Right cardiac atrium (tissue), 5 donors: ENCODE measurements around the gene SNX5. TPM values are rescaled to one million over a fixed set of nuclear protein-coding genes. Genes with fewer than 3 reads are reported as not detected.

ENCODE experiments used
- ATAC-seq, 2 donors: fragments of 200-7000 bp; cut with Tn5 transposase; one replicate each; pipeline versions ENCODE4 v1.8.0 to v1.9.1; 2020; ENCODE audit warnings: moderate library complexity in 2 of 2, mild to moderate bottlenecking in 1 of 2
- DNase-seq, 3 donors: peaks; one replicate each; pipeline ENCODE4 v3.0.0-alpha.2; 2020
- H3K27ac ChIP-seq: one replicate; pipeline ENCODE4 v1.5.1; 2013; ENCODE audit warnings: mild to moderate bottlenecking, low read length, control low read depth, moderate library complexity
- H3K27me3 ChIP-seq: one replicate; pipeline ENCODE4 v1.6.1; 2013; ENCODE audit not compliant: control insufficient read depth, insufficient read depth
- H3K4me1 ChIP-seq: one replicate; pipeline ENCODE4 v1.6.1; 2013; ENCODE audit warnings: low read length; ENCODE audit not compliant: control insufficient read depth, insufficient read depth
- H3K4me3 ChIP-seq: one replicate; pipeline ENCODE4 v1.5.1; 2013; ENCODE audit warnings: low read length, control low read depth
- H3K9me3 ChIP-seq: one replicate; pipeline ENCODE4 v1.6.1; 2013; ENCODE audit warnings: low read length; ENCODE audit not compliant: control insufficient read depth
- WGBS: extraction: QIAGEN DNeasy Blood & Tissue Kit; methylation state at CpG from one replicate; pipeline ENCODE4 v1.1.7; 2013; 5-methylcytosine and 5-hydroxymethylcytosine counted together
- intact Hi-C, 4 donors: fragments of 100-400 bp; cut with DNase I; formaldehyde crosslinking; loops; one replicate each; pipeline versions ENCODE4 v1.11.0 to v1.14.0; 2022 to 2023
- polyA plus RNA-seq: library from polyadenylated mRNA; stranded (reverse); fragments of 200-250 nt; gene quantifications from one replicate; pipeline ENCODE4 v1.2.3, GENCODE V29; 2013
- total RNA-seq, 4 donors: library from RNA; stranded (reverse); fragmentation: NEBNext Ultra II Directional; extraction: Animal tissue kit (Norgen Biotek cat#: 25700); gene quantifications; one replicate each; pipeline ENCODE4 v1.2.1, GENCODE V29; 2021
- donor health status: healthy with polysubstance abuse.
- donor health status: DM: no; HTN: yes; CAD: no.
- donor health status: DM: no; HTN: no; CAD: no.
- donor health status: DM: no; HTN: yes; CAD: no; lungs with severe emphysema.
- donor health status: DM: yes; HTN: yes; CAD: no.

SNX5 gene
- total and polyA plus RNA-seq, 5 donors = 46.7 to 53.9 (median 47.8) TPM

GRCh38 chr20:18005990-18006364 lies 37.4 kb upstream of the SNX5 start:
- no peak for ATAC-seq
- no peaks in the 10 kb centered on the region for H3K4me1 ChIP-seq
- no peak for DNase-seq
- no peak overlapping the region for H3K4me3 ChIP-seq
- no peaks in the 10 kb centered on the region for H3K9me3 ChIP-seq
- H3K27ac ChIP-seq = no peak overlapping the region
- intact Hi-C loops = no loop called here
- WGBS = 81% methylated on average over 6 of the region's 6 CpGs
- no peaks in the 10 kb centered on the region for H3K27me3 ChIP-seq

DNA sequence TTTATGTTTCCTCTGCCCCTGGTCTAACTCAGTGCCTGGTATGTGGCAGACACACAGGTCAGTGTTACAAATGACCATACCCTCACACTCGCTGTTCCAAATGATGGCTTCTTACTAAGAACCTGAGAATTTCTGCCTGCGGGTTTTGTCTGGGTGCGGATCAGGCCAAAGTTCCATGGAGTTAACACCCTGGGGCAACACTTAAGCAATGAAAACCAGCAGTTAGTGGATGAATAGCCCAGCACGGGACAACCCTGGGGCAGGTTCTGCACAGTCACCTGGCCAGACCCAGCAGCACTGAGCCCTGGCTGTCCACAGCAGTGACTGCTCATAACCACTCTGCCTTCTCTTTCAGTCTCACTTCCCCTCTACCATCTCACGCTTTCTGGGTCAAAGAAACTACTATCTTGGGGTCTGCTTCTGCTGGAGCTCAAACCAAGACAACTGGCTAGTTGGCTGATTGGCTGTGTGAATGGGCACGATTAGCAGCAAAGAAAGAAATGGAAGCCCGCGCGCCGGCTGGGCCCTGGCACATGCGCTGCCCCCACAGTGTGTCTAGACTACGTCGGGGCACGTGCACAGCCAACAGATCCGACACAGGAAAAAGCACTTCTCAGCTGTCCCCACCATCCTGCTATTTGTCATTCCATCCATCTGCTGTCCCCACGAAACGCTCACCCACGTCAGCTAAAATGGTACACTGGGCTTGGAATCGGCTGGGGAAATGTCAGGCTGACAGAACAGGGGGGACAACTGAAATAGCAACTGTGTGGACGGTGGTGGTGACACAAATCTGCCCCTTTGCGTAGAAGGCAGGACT lies 36.8 kb upstream of the SNX5 start:
- no peaks in the 10 kb centered on the region for H3K9me3 ChIP-seq
- ATAC-seq = no peak
- 83% methylated on average over 21 of the region's 21 CpGs for WGBS
- H3K27ac ChIP-seq = no peak overlapping the region
- intact Hi-C loops = no loop called here
- no peaks in the 10 kb centered on the region for H3K27me3 ChIP-seq
- DNase-seq = no peak
- no peaks in the 10 kb centered on the region for H3K4me1 ChIP-seq
- no peak overlapping the region for H3K4me3 ChIP-seq

DNA sequence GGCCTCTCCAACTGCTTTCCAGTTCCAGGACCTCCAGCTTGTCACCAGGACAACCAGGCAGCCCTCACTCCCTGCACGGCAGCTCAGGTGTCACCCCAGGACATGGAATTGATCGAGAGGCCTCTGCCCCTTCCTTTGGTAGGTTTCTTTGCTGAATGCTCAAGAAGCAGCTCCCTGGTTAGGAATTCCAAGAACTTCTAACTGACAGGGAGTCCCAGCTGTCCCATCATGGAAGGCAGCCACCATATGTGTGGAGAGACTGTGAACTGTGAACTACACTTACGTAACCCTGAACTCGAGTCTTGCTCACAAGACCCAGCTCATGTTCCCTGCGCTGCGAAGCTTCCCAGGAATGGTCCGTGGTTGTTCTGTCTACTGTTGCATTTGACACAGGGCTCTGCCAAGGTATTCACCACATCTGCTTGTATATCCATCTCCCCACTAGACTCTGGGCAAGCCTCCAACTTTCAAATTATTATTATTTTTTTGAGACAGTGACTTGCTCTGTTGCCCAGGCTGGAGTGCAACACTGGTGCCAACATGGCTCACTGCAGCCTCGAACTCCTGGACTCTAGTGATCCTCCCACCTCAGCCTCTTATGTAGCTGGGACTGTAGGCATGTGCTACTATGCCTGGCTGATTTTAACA lies 35.9 kb upstream of the SNX5 start:
- DNase-seq (no peak), ATAC-seq (no peak)
- WGBS = 70% methylated on average over 8 of the region's 8 CpGs
- Histone ChIP-seq H3K27me3 (no peaks in the 10 kb centered on the region), H3K4me3 (no peak overlapping the region), H3K27ac (no peak overlapping the region), H3K4me1 (no peaks in the 10 kb centered on the region), H3K9me3 (no peaks in the 10 kb centered on the region)
- intact Hi-C loops = loop anchor here in 1 of 4 donors (5.0 kb wide), 1 partner anchor 497 kb away; no protein-coding TSS in a partner anchor

DNA sequence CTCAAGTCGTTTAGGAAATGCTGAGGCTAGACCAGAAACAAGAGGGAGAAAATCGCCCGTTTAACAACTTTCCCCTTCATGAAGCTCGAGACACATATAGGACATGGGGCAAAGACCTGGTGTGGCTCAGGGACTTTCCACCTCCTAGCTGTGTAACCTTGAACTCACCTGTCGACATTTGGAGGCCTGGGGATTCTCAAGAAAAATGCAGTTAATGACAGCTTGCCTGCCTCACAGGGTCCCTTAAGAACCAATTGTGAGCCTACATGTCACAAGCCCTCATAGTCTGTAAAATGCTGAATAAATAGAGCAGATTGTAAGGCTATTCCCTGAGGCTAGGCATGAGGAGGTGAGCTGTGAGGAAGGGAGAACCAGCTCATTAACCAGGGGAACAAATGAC lies 35.3 kb upstream of the SNX5 start:
- no peak overlapping the region for H3K27ac ChIP-seq
- DNase-seq (no peak), ATAC-seq (no peak)
- H3K4me1 ChIP-seq = no peaks in the 10 kb centered on the region
- intact Hi-C loops = loop anchor here in 1 of 4 donors (5.0 kb wide), 1 partner anchor 497 kb away; no protein-coding TSS in a partner anchor
- 61% methylated on average over 5 of the region's 5 CpGs for WGBS
- H3K4me3 ChIP-seq = no peak overlapping the region
- H3K27me3 ChIP-seq = no peaks in the 10 kb centered on the region
- no peaks in the 10 kb centered on the region for H3K9me3 ChIP-seq

GRCh38 chr20:18001131-18001921 lies 32.7 kb upstream of the SNX5 start:
- Histone ChIP-seq H3K4me1 (no peaks in the 10 kb centered on the region), H3K4me3 (no peak overlapping the region), H3K27ac (no peak overlapping the region), H3K27me3 (no peaks in the 10 kb centered on the region), H3K9me3 (no peaks in the 10 kb centered on the region)
- DNase-seq (peak; percentile 80 to 84 (median 83)), ATAC-seq (peak; percentile 94 to 95)
- intact Hi-C loops = loop anchor here in 1 of 4 donors (5.0 kb wide), 1 partner anchor 494 kb away; no protein-coding TSS in a partner anchor
- WGBS = 58% methylated on average over 10 of the region's 10 CpGs

GRCh38 chr20:17999566-17999965 lies 31.0 kb upstream of the SNX5 start:
- Histone ChIP-seq H3K27ac (no peak overlapping the region), H3K9me3 (no peaks in the 10 kb centered on the region), H3K4me1 (no peaks in the 10 kb centered on the region), H3K4me3 (no peak overlapping the region), H3K27me3 (no peaks in the 10 kb centered on the region)
- no peak for DNase-seq
- 84% methylated on average over 4 of the region's 4 CpGs for WGBS
- ATAC-seq = no peak
- intact Hi-C loops = loop anchor here in 2 of 4 donors (10.0 kb wide), 1 partner anchor 495 kb away; no protein-coding TSS in a partner anchor

GRCh38 chr20:17998446-17998845 lies 29.9 kb upstream of the SNX5 start:
- H3K27ac ChIP-seq = no peak overlapping the region
- no peak overlapping the region for H3K4me3 ChIP-seq
- intact Hi-C loops = loop anchor here in 2 of 4 donors (10.0 kb wide), 1 partner anchor 494 kb away; no protein-coding TSS in a partner anchor
- DNase-seq (no peak), ATAC-seq (no peak)
- no peaks in the 10 kb centered on the region for H3K27me3 ChIP-seq
- whole genome bisulfite sequencing = 92% methylated on average over 5 of the region's 5 CpGs
- H3K4me1 ChIP-seq = no peaks in the 10 kb centered on the region
- no peaks in the 10 kb centered on the region for H3K9me3 ChIP-seq

DNA sequence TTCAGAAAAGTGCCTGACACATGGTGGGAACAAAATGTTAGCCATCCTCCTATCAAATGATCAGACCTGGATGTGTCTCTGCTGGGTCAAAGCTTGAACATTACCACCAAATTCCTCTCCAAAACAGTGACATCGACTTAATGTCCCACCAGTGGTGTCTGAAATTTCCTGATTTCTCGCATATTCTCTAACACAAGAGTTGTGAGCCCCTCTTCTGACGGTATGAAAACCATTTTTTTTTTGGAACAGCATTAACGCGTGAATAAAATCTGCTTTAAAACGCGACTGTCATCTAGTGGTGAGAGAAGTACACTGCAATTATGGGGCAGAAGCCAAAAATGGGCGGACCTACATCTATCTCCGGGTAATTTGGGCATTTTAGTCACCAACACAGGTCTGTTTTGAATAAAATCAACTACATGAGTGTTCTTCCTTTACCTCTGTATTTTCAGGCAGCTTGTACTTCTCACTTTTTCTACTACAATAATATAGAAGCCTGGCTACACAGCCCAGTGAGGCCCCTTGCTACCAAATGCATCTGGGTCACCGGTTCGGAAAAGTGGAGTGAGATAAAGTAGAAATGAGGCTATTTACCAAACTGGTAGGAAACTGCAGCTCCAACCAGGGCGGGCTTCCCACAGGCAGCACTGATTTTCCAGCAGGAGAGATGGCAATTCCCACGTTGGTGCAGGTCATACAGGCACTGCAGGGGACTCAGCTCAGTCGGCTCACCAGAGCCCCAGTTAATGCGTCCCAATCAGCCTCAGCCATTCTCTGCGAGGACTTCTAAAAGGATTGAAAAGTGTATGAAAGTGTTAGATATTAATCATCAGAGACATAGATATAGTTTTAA lies 27.6 kb upstream of the SNX5 start:
- Histone ChIP-seq H3K27ac (no peak overlapping the region), H3K4me1 (no peaks in the 10 kb centered on the region), H3K9me3 (no peaks in the 10 kb centered on the region), H3K27me3 (no peaks in the 10 kb centered on the region), H3K4me3 (no peak overlapping the region)
- ATAC-seq (peak; percentile 77 to 84), DNase-seq (no peak)
- WGBS = 17% methylated on average over 16 of the region's 16 CpGs
- intact Hi-C loops = loop anchor here in 2 of 4 donors (10.0 kb wide), 1 partner anchor 491 kb away; no protein-coding TSS in a partner anchor

DNA sequence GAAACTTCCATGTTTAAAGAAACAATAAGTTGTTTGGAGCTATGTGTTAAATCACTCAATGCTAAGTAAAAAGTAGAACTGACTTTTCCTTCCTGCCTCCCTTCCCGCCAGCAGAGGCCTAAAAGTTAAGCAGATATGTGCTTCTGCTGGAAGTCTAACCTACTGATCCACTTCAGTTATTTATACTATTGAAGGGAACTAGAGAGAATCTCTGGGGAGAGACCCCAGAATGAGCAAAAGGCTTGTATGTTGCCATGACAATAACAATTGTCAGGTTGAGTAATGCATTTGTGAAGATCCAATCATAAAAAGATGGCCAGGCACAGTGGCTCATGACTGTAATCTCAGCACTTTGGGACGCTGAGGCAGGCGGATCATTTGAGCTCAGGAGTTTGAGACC lies 25.0 kb upstream of the SNX5 start:
- H3K27ac ChIP-seq = no peak overlapping the region
- 90% methylated on average over 3 of the region's 3 CpGs for WGBS

More for the DNA sequence above, 25.0 kb upstream of the SNX5 start:
- intact Hi-C loops = loop anchor here in 2 of 4 donors (10.0 kb wide), 1 partner anchor 489 kb away; no protein-coding TSS in a partner anchor
- DNase-seq = no peak
- Histone ChIP-seq H3K27me3 (no peaks in the 10 kb centered on the region), H3K9me3 (no peaks in the 10 kb centered on the region), H3K4me3 (no peak overlapping the region), H3K4me1 (no peaks in the 10 kb centered on the region)
- ATAC-seq = no peak
